A673 (cell line): ENCODE results near the gene ZC3H12C. TPM values are rescaled to one million over a fixed set of nuclear protein-coding genes. Genes with fewer than 3 reads are reported as not detected.

Experiments used
- BruUV-seq: library from RNA; stranded (reverse); fragments of 400-500 nt; replicated peaks from 2 replicates; lab custom pipeline; 2021; lab: Mats Ljungman, UMichigan
- CTCF ChIA-PET: fragments of 300-600 bp; sonication (Branson Sonifier 250); formaldehyde crosslinking; loops from one replicate; lab custom pipeline; 2022; ENCODE audit warnings: antibody characterized with exemption; lab: Charles Lee
- POLR2A ChIA-PET: fragments of 300-600 bp; sonication (Branson Sonifier 250); formaldehyde crosslinking; loops from one replicate; lab custom pipeline; 2022; ENCODE audit warnings: antibody characterized with exemption; ENCODE audit not compliant: low non-redundant PET; lab: Charles Lee
- DNase-seq: peaks from one replicate; pipeline ENCODE4 v3.0.0-alpha.2; 2015; ENCODE audit warnings: low spot score
- H3K27ac ChIP-seq: fragments of 200-600 bp; sonication (generic); 2 replicates; pipeline ENCODE4 v1.5.1; 2016; ENCODE audit warnings: mixed run types, low read depth, mild to moderate bottlenecking, mixed read lengths, antibody characterized with exemption, low read length; ENCODE audit not compliant: poor library complexity, severe bottlenecking
- H3K27me3 ChIP-seq: fragments of 200-600 bp; sonication (generic); replicated peaks from 2 replicates; pipeline ENCODE4 v1.6.1; 2017; ENCODE audit warnings: mixed run types, low read depth, mild to moderate bottlenecking, mixed read lengths, antibody characterized with exemption, low read length; ENCODE audit not compliant: insufficient read depth, poor library complexity
- H3K36me3 ChIP-seq: fragments of 200-600 bp; sonication (generic); 2 replicates; pipeline ENCODE4 v1.6.1; 2016; ENCODE audit warnings: mixed run types, mild to moderate bottlenecking, mixed read lengths, antibody characterized with exemption, low read length; ENCODE audit not compliant: insufficient read depth, poor library complexity, severe bottlenecking
- H3K4me1 ChIP-seq: fragments of 200-600 bp; sonication (generic); 2 replicates; pipeline ENCODE4 v1.6.1; 2017; ENCODE audit warnings: mixed run types, mild to moderate bottlenecking, mixed read lengths, antibody characterized with exemption, low read length; ENCODE audit not compliant: insufficient read depth, poor library complexity, severe bottlenecking
- H3K4me3 ChIP-seq: fragments of 200-600 bp; sonication (generic); 2 replicates; pipeline ENCODE4 v1.5.1; 2016; ENCODE audit warnings: low read depth, mixed run types, mild to moderate bottlenecking, mixed read lengths, low read length; ENCODE audit not compliant: poor library complexity, severe bottlenecking
- H3K9me3 ChIP-seq: fragments of 200-600 bp; sonication (generic); 2 replicates; pipeline ENCODE4 v1.6.1; 2016; ENCODE audit warnings: mixed run types, low read depth, mild to moderate bottlenecking, mixed read lengths, antibody characterized with exemption, low read length; ENCODE audit not compliant: poor library complexity, severe bottlenecking
- EZH2 ChIP-seq: fragments of 200-600 bp; sonication (generic); IDR thresholded peaks from 2 replicates; pipeline ENCODE4 v1.6.1; 2017; ENCODE audit warnings: borderline replicate concordance, low read depth, mild to moderate bottlenecking, mixed read lengths, antibody characterized with exemption, low read length; ENCODE audit not compliant: poor library complexity, severe bottlenecking
- intact Hi-C: fragments of 100-400 bp; cut with micrococcal nuclease; formaldehyde crosslinking; loops from one replicate; pipeline ENCODE4 v1.10.0; 2022; ENCODE audit not compliant: unreplicated experiment
- total RNA-seq: library from RNA; stranded (reverse); gene quantifications from 2 replicates; pipeline ENCODE4 v1.2.3, GENCODE V29; 2021
- TF ChIP-seq, protein P1 (sequence below): fragments of 300-800, 200-600 bp; sonication (generic); conservative IDR thresholded peaks from 2 replicates; pipeline ENCODE4 v1.5.1; 2017; ENCODE audit warnings: low read depth, mild to moderate bottlenecking, antibody characterized with exemption, low read length, moderate library complexity, mixed read lengths

Gene ZC3H12C
- total RNA-seq, 1 experiment from 2014 or later: 21.7 TPM

DNA sequence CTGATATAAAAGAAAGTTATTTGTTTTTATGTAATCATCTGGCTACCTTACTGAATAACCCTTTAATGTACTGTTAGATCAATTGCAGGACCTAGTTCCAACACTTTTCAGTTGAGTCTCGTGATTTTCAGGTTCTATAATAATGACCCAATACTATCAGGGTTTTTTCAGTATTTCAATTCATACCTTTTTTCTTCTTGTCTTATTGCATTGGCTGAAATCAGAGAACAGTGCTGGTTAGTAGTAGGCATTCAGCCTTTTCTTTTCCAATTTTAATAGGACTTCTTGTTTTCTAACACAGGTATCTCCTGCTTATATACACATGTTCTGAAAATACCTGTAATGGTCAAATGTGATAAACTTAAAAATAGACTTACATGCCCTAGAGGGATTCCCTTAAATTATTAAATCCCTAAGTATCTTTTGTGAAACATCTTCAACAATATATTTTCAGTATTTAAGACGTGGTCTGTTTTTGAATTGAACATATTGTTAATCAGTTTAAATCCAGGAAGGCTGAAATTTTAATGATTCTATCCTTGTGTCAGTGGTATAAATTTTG lies 13.6 kb downstream of the ZC3H12C start:
- intact Hi-C loops: no loop called here
- Histone ChIP-seq H3K4me3 (no peak overlapping the region), H3K27me3 (no peaks in the 10 kb centered on the region), H3K9me3 (peaks cover 15% of the 10 kb centered on the region), H3K4me1 (no peaks in the 10 kb centered on the region), H3K36me3 (peaks cover 16% of the 10 kb centered on the region), H3K27ac (no peak overlapping the region)
- TF ChIP-seq EZH2: no peak
- TF ChIP-seq, protein P1, sequence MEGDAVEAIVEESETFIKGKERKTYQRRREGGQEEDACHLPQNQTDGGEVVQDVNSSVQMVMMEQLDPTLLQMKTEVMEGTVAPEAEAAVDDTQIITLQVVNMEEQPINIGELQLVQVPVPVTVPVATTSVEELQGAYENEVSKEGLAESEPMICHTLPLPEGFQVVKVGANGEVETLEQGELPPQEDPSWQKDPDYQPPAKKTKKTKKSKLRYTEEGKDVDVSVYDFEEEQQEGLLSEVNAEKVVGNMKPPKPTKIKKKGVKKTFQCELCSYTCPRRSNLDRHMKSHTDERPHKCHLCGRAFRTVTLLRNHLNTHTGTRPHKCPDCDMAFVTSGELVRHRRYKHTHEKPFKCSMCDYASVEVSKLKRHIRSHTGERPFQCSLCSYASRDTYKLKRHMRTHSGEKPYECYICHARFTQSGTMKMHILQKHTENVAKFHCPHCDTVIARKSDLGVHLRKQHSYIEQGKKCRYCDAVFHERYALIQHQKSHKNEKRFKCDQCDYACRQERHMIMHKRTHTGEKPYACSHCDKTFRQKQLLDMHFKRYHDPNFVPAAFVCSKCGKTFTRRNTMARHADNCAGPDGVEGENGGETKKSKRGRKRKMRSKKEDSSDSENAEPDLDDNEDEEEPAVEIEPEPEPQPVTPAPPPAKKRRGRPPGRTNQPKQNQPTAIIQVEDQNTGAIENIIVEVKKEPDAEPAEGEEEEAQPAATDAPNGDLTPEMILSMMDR: no peak
- no peak for DNase-seq
- ChIA-PET POLR2A (interaction anchor here (0.7 kb wide), 1 partner anchor 14 kb away, joined by 3 read pairs; no protein-coding TSS in a partner anchor), CTCF (no interaction called here)
- BruUV-seq: no TSS peak

DNA sequence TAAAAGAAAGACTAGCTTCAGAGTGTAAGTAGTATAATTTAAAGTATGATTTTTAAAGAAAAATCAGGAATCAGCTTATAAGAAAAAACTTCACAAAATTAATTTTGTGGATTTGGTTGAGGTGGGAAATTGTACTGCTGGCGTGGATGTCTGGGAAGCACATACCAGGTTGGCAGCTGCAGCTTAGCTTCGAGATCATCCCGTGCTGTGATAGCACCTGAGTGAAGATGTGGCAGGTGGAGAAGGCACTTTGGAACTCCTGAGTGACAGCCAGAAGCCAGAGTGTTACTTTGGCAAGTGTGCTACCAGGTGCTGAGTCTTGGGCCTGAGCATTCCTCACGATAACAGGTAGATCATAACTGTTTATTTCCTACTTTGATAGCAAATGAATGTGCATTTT lies 17.7 kb downstream of the ZC3H12C start:
- intact Hi-C loops: no loop called here
- no peak for TF ChIP-seq EZH2
- TF ChIP-seq, protein P1: no peak
- Histone ChIP-seq H3K4me1 (no peaks in the 10 kb centered on the region), H3K27ac (no peak overlapping the region), H3K36me3 (peaks cover 12% of the 10 kb centered on the region), H3K9me3 (peaks cover 11% of the 10 kb centered on the region), H3K4me3 (no peak overlapping the region), H3K27me3 (no peaks in the 10 kb centered on the region)
- no peak for DNase-seq
- no TSS peak for BruUV-seq
- CTCF ChIA-PET: no interaction called here
- POLR2A ChIA-PET: no interaction called here

DNA sequence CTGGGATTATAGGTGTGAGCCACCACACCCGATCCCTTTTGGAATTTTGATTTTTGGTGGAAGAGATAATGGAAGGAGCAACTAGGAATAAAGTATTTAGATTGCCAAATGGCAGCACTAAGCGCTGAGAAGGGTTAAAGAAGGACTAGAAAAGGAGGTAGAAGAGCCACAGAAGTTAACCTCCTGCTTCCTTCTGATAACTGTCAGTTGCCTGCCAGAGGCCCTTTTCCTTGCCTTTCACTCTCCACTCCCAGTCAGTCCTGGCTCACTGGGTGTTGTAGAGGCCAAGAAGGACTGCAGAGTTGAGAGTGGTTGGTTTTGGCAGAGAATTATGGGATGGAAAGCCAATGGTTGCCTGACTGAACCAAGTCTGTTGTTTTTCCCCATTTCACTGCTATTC lies 19.3 kb downstream of the ZC3H12C start:
- no peaks in the 10 kb centered on the region for H3K4me1 ChIP-seq
- no peak for DNase-seq
- H3K36me3 ChIP-seq: peaks cover 9% of the 10 kb centered on the region
- no peaks in the 10 kb centered on the region for H3K9me3 ChIP-seq
- ChIA-PET POLR2A (no interaction called here), CTCF (no interaction called here)
- no peaks in the 10 kb centered on the region for H3K27me3 ChIP-seq
- BruUV-seq: no TSS peak
- H3K27ac ChIP-seq: no peak overlapping the region
- no peak for TF ChIP-seq EZH2
- TF ChIP-seq, protein P1: no peak
- no peak overlapping the region for H3K4me3 ChIP-seq
- intact Hi-C loops: no loop called here
